ENCODE measurements around the gene ULBP2.

Gene ULBP2

GRCh38 chr6:149897015-149897697 lies 44.7 kb upstream of the ULBP2 start:
- peak; percentile 95 to 97 for DNase-seq
- Histone ChIP-seq H3K9me3 (no peaks in the 10 kb centered on the region), H3K27me3 (no peaks in the 10 kb centered on the region), H3K36me3 (no peaks in the 10 kb centered on the region), H3K27ac (peak overlapping the region; percentile 72 to 76), H3K4me3 (peak overlapping the region; percentile 44 to 49), H3K4me1 (peaks cover 0 to 35% (median 33%) of the 10 kb centered on the region in 4 donors)
- intact Hi-C loops (cut with DNase I; ENCODE audit: low total_unique reads), result no loop called here
- TF ChIP-seq, protein P1, sequence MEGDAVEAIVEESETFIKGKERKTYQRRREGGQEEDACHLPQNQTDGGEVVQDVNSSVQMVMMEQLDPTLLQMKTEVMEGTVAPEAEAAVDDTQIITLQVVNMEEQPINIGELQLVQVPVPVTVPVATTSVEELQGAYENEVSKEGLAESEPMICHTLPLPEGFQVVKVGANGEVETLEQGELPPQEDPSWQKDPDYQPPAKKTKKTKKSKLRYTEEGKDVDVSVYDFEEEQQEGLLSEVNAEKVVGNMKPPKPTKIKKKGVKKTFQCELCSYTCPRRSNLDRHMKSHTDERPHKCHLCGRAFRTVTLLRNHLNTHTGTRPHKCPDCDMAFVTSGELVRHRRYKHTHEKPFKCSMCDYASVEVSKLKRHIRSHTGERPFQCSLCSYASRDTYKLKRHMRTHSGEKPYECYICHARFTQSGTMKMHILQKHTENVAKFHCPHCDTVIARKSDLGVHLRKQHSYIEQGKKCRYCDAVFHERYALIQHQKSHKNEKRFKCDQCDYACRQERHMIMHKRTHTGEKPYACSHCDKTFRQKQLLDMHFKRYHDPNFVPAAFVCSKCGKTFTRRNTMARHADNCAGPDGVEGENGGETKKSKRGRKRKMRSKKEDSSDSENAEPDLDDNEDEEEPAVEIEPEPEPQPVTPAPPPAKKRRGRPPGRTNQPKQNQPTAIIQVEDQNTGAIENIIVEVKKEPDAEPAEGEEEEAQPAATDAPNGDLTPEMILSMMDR (IDR thresholded peaks at IDR 0.05), result no peak

- TF ChIP-seq, protein P1 (IDR thresholded peaks at IDR 0.05), result no peak
- Histone ChIP-seq H3K27me3 (no peaks in the 10 kb centered on the region), H3K4me3 (peak within 1 kb of the TSS; percentile 44 to 49), H3K4me1 (peaks cover 0 to 35% (median 33%) of the 10 kb centered on the region in 4 donors), H3K27ac (peak within 1 kb of the TSS; percentile 72 to 76), H3K36me3 (no peaks in the 10 kb centered on the region), H3K9me3 (no peaks in the 10 kb centered on the region)
- peak in 1 of 2 donors; percentile 59 for DNase-seq
- intact Hi-C loops (cut with DNase I; ENCODE audit: low total_unique reads), result no loop called here
Measured at GRCh38 chr6:149897855-149898744, 43.7 kb upstream of the ULBP2 start, which contains the start of gene RAET1E. Gene RAET1E, minus strand, starts transcription at chr6:149898113. Its CDS starts 7,212 bp downstream, at chr6:149890901.

GRCh38 chr6:149898966-149899365 lies 42.8 kb upstream of the ULBP2 start:
- TF ChIP-seq, protein P1 (IDR thresholded peaks at IDR 0.05), result no peak
- peak in 1 of 2 donors; percentile 48 for DNase-seq
- H3K4me3 ChIP-seq, result no peak overlapping the region
- no peaks in the 10 kb centered on the region for H3K9me3 ChIP-seq
- no peaks in the 10 kb centered on the region for H3K27me3 ChIP-seq
- intact Hi-C loops (cut with DNase I; ENCODE audit: low total_unique reads), result no loop called here
- peaks cover 0 to 35% (median 33%) of the 10 kb centered on the region in 4 donors for H3K4me1 ChIP-seq
- no peak overlapping the region for H3K27ac ChIP-seq
- H3K36me3 ChIP-seq, result no peaks in the 10 kb centered on the region

GRCh38 chr6:149899486-149899885 lies 42.3 kb upstream of the ULBP2 start:
- H3K4me1 ChIP-seq, result peaks cover 0 to 35% (median 33%) of the 10 kb centered on the region in 4 donors
- H3K27me3 ChIP-seq, result no peaks in the 10 kb centered on the region
- intact Hi-C loops (cut with DNase I; ENCODE audit: low total_unique reads), result no loop called here
- no peak overlapping the region for H3K4me3 ChIP-seq
- H3K36me3 ChIP-seq, result no peaks in the 10 kb centered on the region
- TF ChIP-seq, protein P1 (IDR thresholded peaks at IDR 0.05), result no peak
- no peaks in the 10 kb centered on the region for H3K9me3 ChIP-seq
- peak in 1 of 2 donors; percentile 39 for DNase-seq
- no peak overlapping the region for H3K27ac ChIP-seq

- H3K27ac ChIP-seq, result no peak overlapping the region
- TF ChIP-seq, protein P1 (IDR thresholded peaks at IDR 0.05), result no peak
- intact Hi-C loops (cut with DNase I; ENCODE audit: low total_unique reads), result no loop called here
- H3K4me3 ChIP-seq, result no peak overlapping the region
- no peaks in the 10 kb centered on the region for H3K36me3 ChIP-seq
- peak in 1 of 2 donors; percentile 55 for DNase-seq
- no peaks in the 10 kb centered on the region for H3K9me3 ChIP-seq
- H3K4me1 ChIP-seq, result peaks cover 0 to 31% (median 28%) of the 10 kb centered on the region in 4 donors
- no peaks in the 10 kb centered on the region for H3K27me3 ChIP-seq
Measured at GRCh38 chr6:149899926-149900619, 41.7 kb upstream of the ULBP2 start.
